ENCODE results near the gene AVPR2.

Gene AVPR2

GRCh38 chrX:153927672-153927921 is 23.1 kb downstream of the AVPR2 start:
- H3K27me3 ChIP-seq, result peaks cover 61% of the 10 kb centered on the region
- H4K20me1 ChIP-seq, result peaks cover 98% of the 10 kb centered on the region
- peak overlapping the region; percentile 97 for H3K9ac ChIP-seq
- H3K36me3 ChIP-seq, result peaks cover 34% of the 10 kb centered on the region
- peak overlapping the region; percentile 99 for H3K27ac ChIP-seq
- no peak for TF ChIP-seq Cebpa-rat (IDR thresholded peaks at IDR 0.05)
- no peaks in the 10 kb centered on the region for H3K9me3 ChIP-seq
- H3K4me3 ChIP-seq, result peak overlapping the region; percentile 70
- H3K4me2 ChIP-seq, result peak overlapping the region; percentile 99
- peaks cover 84% of the 10 kb centered on the region for H3K4me1 ChIP-seq

GRCh38 chrX:153927922-153928760 is 23.7 kb downstream of the AVPR2 start:
- H4K20me1 ChIP-seq, result peaks cover 98% of the 10 kb centered on the region
- no peak for TF ChIP-seq Cebpa-rat (IDR thresholded peaks at IDR 0.05)
- H3K9ac ChIP-seq, result peak overlapping the region; percentile 97
- H3K4me1 ChIP-seq, result peaks cover 79% of the 10 kb centered on the region
- peaks cover 61% of the 10 kb centered on the region for H3K27me3 ChIP-seq
- peak overlapping the region; percentile 99 for H3K27ac ChIP-seq
- peaks cover 39% of the 10 kb centered on the region for H3K36me3 ChIP-seq
- no peaks in the 10 kb centered on the region for H3K9me3 ChIP-seq
- peak overlapping the region; percentile 70 for H3K4me3 ChIP-seq
- peak overlapping the region; percentile 99 for H3K4me2 ChIP-seq

- H3K4me2 ChIP-seq, result peak overlapping the region; percentile 99
- peaks cover 41% of the 10 kb centered on the region for H3K36me3 ChIP-seq
- peaks cover 79% of the 10 kb centered on the region for H3K4me1 ChIP-seq
- TF ChIP-seq Cebpa-rat (IDR thresholded peaks at IDR 0.05), result no peak
- no peaks in the 10 kb centered on the region for H3K9me3 ChIP-seq
- H3K27me3 ChIP-seq, result peaks cover 61% of the 10 kb centered on the region
- peak overlapping the region; percentile 70 for H3K4me3 ChIP-seq
- H3K27ac ChIP-seq, result peak overlapping the region; percentile 72
- H4K20me1 ChIP-seq, result peaks cover 98% of the 10 kb centered on the region
- H3K9ac ChIP-seq, result peak overlapping the region; percentile 65
Observed at GRCh38 chrX:153928846-153929245, 24.4 kb downstream of the AVPR2 start.

GRCh38 chrX:153929576-153929975 is 25.1 kb downstream of the AVPR2 start:
- Histone ChIP-seq H3K4me3 (peak overlapping the region; percentile 70; the same call in 1 of the 2 replicates), H3K9me3 (no peaks in the 10 kb centered on the region), H3K27me3 (peaks cover 61% of the 10 kb centered on the region), H4K20me1 (peaks cover 98% of the 10 kb centered on the region), H3K4me2 (peak overlapping the region; percentile 99), H3K36me3 (peaks cover 41% of the 10 kb centered on the region), H3K4me1 (peaks cover 75% of the 10 kb centered on the region), H3K27ac (peak overlapping the region; percentile 72), H3K9ac (peak overlapping the region; percentile 65; the same call in 1 of the 2 replicates)
- no peak for TF ChIP-seq Cebpa-rat (IDR thresholded peaks at IDR 0.05)

GRCh38 chrX:153930011-153930910 is 25.8 kb downstream of the AVPR2 start:
- Histone ChIP-seq H3K27ac (peak overlapping the region; percentile 72), H4K20me1 (peaks cover 93% of the 10 kb centered on the region), H3K4me3 (no peak overlapping the region), H3K9me3 (no peaks in the 10 kb centered on the region), H3K4me1 (peaks cover 68% of the 10 kb centered on the region), H3K36me3 (peaks cover 41% of the 10 kb centered on the region), H3K27me3 (peaks cover 54% of the 10 kb centered on the region), H3K4me2 (peak overlapping the region; percentile 99), H3K9ac (peak overlapping the region; percentile 65; the same call in 1 of the 2 replicates)
- TF ChIP-seq Cebpa-rat (IDR thresholded peaks at IDR 0.05), result no peak

GRCh38 chrX:153931151-153931550 is 26.7 kb downstream of the AVPR2 start:
- Histone ChIP-seq H3K27me3 (peaks cover 55% of the 10 kb centered on the region), H3K9ac (no peak overlapping the region), H3K9me3 (no peaks in the 10 kb centered on the region), H3K4me2 (no peak overlapping the region), H3K36me3 (peaks cover 41% of the 10 kb centered on the region), H3K4me1 (peaks cover 68% of the 10 kb centered on the region), H4K20me1 (peaks cover 91% of the 10 kb centered on the region), H3K27ac (peak overlapping the region; percentile 72; the same call in 1 of the 2 replicates), H3K4me3 (no peak overlapping the region)
- no peak for TF ChIP-seq Cebpa-rat (IDR thresholded peaks at IDR 0.05)

GRCh38 chrX:153931748-153932147 is 27.3 kb downstream of the AVPR2 start:
- Histone ChIP-seq H3K36me3 (peaks cover 41% of the 10 kb centered on the region), H4K20me1 (peaks cover 89% of the 10 kb centered on the region), H3K9ac (no peak overlapping the region), H3K27me3 (peaks cover 59% of the 10 kb centered on the region), H3K4me1 (peaks cover 65% of the 10 kb centered on the region), H3K9me3 (no peaks in the 10 kb centered on the region), H3K4me2 (no peak overlapping the region), H3K27ac (no peak overlapping the region), H3K4me3 (no peak overlapping the region)
- TF ChIP-seq Cebpa-rat (IDR thresholded peaks at IDR 0.05), result no peak

- peaks cover 87% of the 10 kb centered on the region for H4K20me1 ChIP-seq
- H3K4me3 ChIP-seq, result no peak overlapping the region
- H3K9ac ChIP-seq, result no peak overlapping the region
- peaks cover 64% of the 10 kb centered on the region for H3K27me3 ChIP-seq
- no peaks in the 10 kb centered on the region for H3K9me3 ChIP-seq
- H3K36me3 ChIP-seq, result peaks cover 41% of the 10 kb centered on the region
- H3K4me2 ChIP-seq, result no peak overlapping the region
- no peak overlapping the region for H3K27ac ChIP-seq
- H3K4me1 ChIP-seq, result peaks cover 60% of the 10 kb centered on the region
- no peak for TF ChIP-seq Cebpa-rat (IDR thresholded peaks at IDR 0.05)
Observed at GRCh38 chrX:153932220-153932915, 27.9 kb downstream of the AVPR2 start.

GRCh38 chrX:153933748-153934147 is 29.3 kb downstream of the AVPR2 start:
- H3K9ac ChIP-seq, result peak overlapping the region; percentile 91
- H3K4me1 ChIP-seq, result peaks cover 51% of the 10 kb centered on the region
- peak overlapping the region; percentile 77 for H3K4me3 ChIP-seq
- TF ChIP-seq Cebpa-rat (IDR thresholded peaks at IDR 0.05), result no peak
- H3K27me3 ChIP-seq, result peaks cover 77% of the 10 kb centered on the region
- H3K27ac ChIP-seq, result peak overlapping the region; percentile 90
- no peaks in the 10 kb centered on the region for H3K9me3 ChIP-seq
- peak overlapping the region; percentile 81 for H3K4me2 ChIP-seq
- H4K20me1 ChIP-seq, result peaks cover 89% of the 10 kb centered on the region
- H3K36me3 ChIP-seq, result peaks cover 41% of the 10 kb centered on the region
